ENCODE measurements around the gene CFAP45. TPM values are rescaled to one million over a fixed set of nuclear protein-coding genes. Genes with fewer than 3 reads are reported as not detected.

Gene CFAP45
- total RNA-seq, 2 experiments from 2014 or later, result 1.3 to 1.4 TPM

DNA sequence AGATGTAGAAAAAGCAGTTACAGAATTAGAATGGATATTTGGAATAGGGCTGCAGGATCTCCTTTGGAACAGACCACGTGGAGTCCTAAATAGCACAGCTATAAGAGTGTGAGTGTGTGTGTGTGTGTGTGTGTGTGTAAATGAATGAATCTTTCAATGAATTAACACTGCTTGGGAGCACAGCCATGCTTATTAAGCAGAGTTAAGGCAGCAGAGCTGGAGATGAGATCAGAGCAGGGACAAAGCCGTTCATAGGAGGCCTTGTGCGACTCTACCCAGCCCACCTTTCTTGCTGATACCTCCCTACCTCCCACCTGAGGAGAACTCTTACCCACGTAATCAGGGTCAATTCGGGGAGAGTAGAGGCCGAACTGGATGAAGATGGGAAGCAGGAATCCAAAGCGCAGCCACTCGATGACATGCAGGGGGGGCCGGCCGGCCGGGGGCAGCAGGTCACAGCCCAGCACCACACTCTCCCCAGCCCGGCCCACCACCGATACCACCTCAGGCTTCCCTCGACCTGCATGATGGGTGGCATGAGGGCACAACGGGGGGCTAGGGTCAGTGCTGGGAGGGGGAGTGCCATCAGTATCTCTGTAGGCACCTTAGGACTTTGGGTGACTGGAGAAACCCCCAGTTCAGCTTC, 42.8 kb upstream of the CFAP45 start:
- CTCF ChIA-PET, result interaction anchor here (1.1 to 2.7 kb wide), 2 partner anchors 8 to 65 kb away, joined by 3 to 18 read pairs; no protein-coding TSS in a partner anchor
- POLR2A ChIA-PET, result no interaction called here
- H3K9me3 Mint-ChIP-seq, result no peaks in the 10 kb centered on the region
- no peaks in the 10 kb centered on the region for H3K36me3 Mint-ChIP-seq (ENCODE audit: low read depth)
- intact Hi-C loops (cut with micrococcal nuclease), result no loop called here
- H3K27me3 Mint-ChIP-seq, result peaks cover 22% of the 10 kb centered on the region
- TF ChIP-seq, protein P1, sequence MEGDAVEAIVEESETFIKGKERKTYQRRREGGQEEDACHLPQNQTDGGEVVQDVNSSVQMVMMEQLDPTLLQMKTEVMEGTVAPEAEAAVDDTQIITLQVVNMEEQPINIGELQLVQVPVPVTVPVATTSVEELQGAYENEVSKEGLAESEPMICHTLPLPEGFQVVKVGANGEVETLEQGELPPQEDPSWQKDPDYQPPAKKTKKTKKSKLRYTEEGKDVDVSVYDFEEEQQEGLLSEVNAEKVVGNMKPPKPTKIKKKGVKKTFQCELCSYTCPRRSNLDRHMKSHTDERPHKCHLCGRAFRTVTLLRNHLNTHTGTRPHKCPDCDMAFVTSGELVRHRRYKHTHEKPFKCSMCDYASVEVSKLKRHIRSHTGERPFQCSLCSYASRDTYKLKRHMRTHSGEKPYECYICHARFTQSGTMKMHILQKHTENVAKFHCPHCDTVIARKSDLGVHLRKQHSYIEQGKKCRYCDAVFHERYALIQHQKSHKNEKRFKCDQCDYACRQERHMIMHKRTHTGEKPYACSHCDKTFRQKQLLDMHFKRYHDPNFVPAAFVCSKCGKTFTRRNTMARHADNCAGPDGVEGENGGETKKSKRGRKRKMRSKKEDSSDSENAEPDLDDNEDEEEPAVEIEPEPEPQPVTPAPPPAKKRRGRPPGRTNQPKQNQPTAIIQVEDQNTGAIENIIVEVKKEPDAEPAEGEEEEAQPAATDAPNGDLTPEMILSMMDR (IDR thresholded peaks at IDR 0.05), result no peak
- DNase-seq (no peak), ATAC-seq (no peak)
- H3K27ac Mint-ChIP-seq, result no peak overlapping the region
- H3K4me3 Mint-ChIP-seq, result no peak overlapping the region
- peaks cover 2% of the 10 kb centered on the region for H3K4me1 Mint-ChIP-seq (ENCODE audit: low read depth)

DNA sequence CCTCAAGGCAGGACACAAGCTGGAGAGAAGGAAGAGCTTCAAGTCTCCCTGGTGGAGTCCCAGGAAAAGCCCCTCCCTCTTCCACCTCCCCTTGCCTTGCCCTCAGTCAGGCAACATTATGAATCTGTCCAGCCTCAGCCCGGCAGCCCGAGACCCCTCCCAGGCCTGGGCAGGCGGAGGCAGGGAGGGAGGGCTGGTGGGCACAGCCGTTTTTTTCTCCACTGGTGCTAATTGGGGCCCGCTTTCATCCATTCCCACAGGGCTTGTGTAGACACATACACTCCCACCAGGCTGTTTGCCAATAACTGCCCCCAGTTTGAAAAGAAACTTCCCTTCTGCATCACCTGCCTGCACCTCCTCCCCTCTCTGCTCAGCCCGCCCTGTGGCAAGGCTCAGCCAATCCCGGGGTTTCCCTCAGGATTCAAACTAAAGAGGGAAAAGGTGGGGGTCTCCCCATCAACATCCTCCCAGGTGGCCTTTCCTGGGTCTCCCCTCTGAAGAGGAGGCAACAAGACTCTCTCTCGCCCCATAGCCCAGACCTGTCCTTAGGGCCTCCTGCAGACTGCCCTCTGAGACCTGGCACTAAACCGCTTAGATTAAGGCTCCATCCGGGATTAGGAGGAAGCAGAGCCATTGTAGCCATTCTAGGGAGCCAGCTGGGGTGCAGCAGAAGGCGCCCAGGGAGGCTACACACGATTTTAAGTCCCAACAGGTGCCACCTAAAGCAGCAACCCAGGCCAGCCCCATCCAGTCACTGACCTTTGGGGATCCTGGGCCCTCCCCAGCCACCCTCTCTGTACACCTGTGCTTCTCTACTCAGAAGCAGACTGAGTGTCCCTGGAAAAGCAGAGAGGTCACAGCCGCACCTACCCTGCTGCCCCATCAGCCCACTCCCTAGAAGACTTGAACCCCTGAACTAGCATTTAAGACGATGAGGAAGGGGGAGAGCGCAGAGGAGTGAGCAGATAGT, 41.9 kb upstream of the CFAP45 start:
- POLR2A ChIA-PET, result no interaction called here

DNA sequence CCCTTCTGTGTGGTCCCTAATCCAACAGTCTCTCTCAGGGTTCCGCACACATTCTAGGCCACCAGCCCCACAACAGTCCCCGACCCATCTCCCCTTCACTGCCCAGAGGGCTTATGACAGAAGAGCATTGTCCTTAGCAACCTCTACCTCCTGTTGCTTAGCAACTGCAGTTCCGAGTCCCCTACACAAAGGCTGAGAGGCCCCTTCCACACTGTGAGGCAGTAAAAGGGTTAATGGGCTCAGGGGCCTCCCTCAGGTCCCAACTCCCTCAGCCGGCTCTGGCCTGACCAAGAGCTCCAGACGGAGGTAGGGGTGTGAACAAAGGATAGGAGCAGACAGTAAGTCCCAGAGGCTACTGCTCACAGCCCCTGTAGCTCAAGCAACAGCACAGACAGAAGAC, 41.2 kb upstream of the CFAP45 start:
- H3K36me3 Mint-ChIP-seq (ENCODE audit: low read depth), result no peaks in the 10 kb centered on the region
- TF ChIP-seq, protein P1 (IDR thresholded peaks at IDR 0.05), result no peak
- peaks cover 22% of the 10 kb centered on the region for H3K27me3 Mint-ChIP-seq
- DNase-seq (no peak), ATAC-seq (no peak)
- intact Hi-C loops (cut with micrococcal nuclease), result no loop called here
- peaks cover 5% of the 10 kb centered on the region for H3K4me1 Mint-ChIP-seq (ENCODE audit: low read depth)
- H3K27ac Mint-ChIP-seq, result no peak overlapping the region
- ChIA-PET POLR2A (interaction anchor here (1.1 kb wide), 1 partner anchor 16 kb away, joined by 5 read pairs; the partner anchor contains the start of gene TAGLN2), CTCF (interaction anchor here (21.5 kb wide), 1 partner anchor 64 kb away, joined by 374 read pairs; no protein-coding TSS in a partner anchor)
- no peak overlapping the region for H3K4me3 Mint-ChIP-seq
- H3K9me3 Mint-ChIP-seq, result no peaks in the 10 kb centered on the region

More for the DNA sequence above, 41.9 kb upstream of the CFAP45 start:
- TF ChIP-seq, protein P1 (IDR thresholded peaks at IDR 0.05), result no peak
- no peak for DNase-seq
- Mint-ChIP-seq H3K27ac (no peak overlapping the region), H3K9me3 (no peaks in the 10 kb centered on the region), H3K4me1 (ENCODE audit: low read depth) (peaks cover 2% of the 10 kb centered on the region), H3K27me3 (peaks cover 22% of the 10 kb centered on the region), H3K36me3 (ENCODE audit: low read depth) (no peaks in the 10 kb centered on the region), H3K4me3 (no peak overlapping the region)
- intact Hi-C loops (cut with micrococcal nuclease), result no loop called here
- CTCF ChIA-PET, result interaction anchor here (2.7 to 21.5 kb wide), 2 partner anchors 63 to 66 kb away, joined by 18 to 374 read pairs; no protein-coding TSS in a partner anchor
- ATAC-seq, result no peak

DNA sequence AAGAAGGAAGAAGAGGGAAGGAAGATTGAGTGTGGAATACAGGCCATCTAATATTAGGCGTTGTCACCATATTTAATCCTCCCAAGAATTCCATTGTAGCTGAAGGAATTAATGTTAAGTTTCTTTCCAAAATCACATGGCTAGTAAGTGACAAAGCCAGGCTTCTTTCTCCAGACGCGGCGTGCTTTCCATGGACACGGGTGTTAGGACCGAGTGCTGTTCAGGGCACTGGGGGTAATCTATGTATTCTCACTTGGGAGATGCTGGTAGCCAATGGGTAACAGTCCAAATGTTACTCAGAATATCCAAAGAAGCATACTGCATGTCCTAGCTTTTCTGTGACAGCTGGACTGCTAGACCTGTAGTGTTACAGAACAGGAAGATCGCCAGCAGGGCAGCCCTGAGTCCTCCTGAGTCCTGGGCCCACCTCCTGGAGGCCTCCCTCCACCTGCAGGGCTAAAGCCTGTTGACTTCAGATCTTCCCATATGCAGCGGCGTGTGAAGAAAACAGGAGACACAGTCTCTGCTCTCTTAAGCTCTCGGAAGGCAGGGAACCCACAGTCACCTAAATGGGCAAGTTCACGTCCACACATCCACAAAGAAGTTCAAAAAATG, 40.1 kb upstream of the CFAP45 start:
- ChIA-PET POLR2A (interaction anchor here (0.6 to 1.1 kb wide), 3 partner anchors 15 to 66 kb away, joined by 3 to 5 read pairs (median 5); partner anchors contain the start of gene TAGLN2), CTCF (interaction anchor here (0.9 to 21.5 kb wide), 7 partner anchors 14 to 147 kb away, joined by 3 to 374 read pairs (median 5); partner anchors contain the start of gene SLAMF9)
- Mint-ChIP-seq H3K4me1 (ENCODE audit: low read depth) (peaks cover 3% of the 10 kb centered on the region), H3K4me3 (no peak overlapping the region), H3K9me3 (no peaks in the 10 kb centered on the region), H3K27ac (no peak overlapping the region), H3K36me3 (ENCODE audit: low read depth) (no peaks in the 10 kb centered on the region), H3K27me3 (peaks cover 19% of the 10 kb centered on the region)
- DNase-seq, result no peak
- no peak for ATAC-seq
- TF ChIP-seq, protein P1 (IDR thresholded peaks at IDR 0.05), result no peak
- intact Hi-C loops (cut with micrococcal nuclease), result no loop called here

All from activated CD8-positive, alpha-beta T cell treated with anti-CD3 and anti-CD28 coated beads for 36 hours (primary cell).